Cardiac fibroblast (primary cell): ENCODE measurements around the gene YAF2.
"Not testable (repeated sequence)": the region's sequence is repeated elsewhere in the genome, so short reads cannot be mapped to it uniquely, and the experiment has no call there.

ENCODE experiments used
- DNase-seq, 2 donors: peaks; one replicate each; pipeline versions ENCODE4 v3.0.0 to v3.0.0-alpha.2; 2010; ENCODE audit warnings: low read depth in 2 of 2
- H3K4me3 ChIP-seq, 2 donors: replicated peaks in 1 of 2; 1 replicate in 1 of 2; 2 replicates in 1 of 2; pipeline ENCODE4 v1.5.1; 2011; ENCODE audit warnings: low read depth in 2 of 2, low read length in 2 of 2, mild to moderate bottlenecking in 2 of 2, moderate library complexity in 1 of 2
- CTCF ChIP-seq: IDR thresholded peaks from one replicate; pipeline ENCODE4 v1.5.1; 2011; ENCODE audit warnings: low read depth, mild to moderate bottlenecking, low read length, inconsistent platforms

YAF2 gene

GRCh38 chr12:42217656-42218055, 20.4 kb downstream of the YAF2 start:
- no peak for TF ChIP-seq CTCF
- peak in 1 of 2 donors; percentile 60 for DNase-seq
- H3K4me3 ChIP-seq = no peak overlapping the region

DNA sequence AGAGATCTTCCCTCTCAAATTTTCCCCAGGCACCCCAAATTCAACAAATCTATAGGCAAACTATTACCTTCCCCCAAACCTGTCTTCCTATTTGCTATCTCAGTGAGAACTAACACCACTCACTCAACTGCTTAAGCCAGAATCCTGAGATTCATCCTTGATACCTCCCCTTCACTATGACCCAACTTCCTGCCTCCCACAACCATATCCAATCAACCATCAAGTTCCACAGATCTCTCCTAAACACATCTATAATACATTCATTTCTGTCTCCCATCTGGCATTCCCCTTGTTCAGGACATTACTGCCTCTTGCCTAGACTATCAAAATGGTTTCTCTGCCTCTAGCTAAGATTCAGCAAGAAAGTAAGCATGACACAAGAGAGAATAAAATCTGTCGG, 21.3 kb downstream of the YAF2 start:
- no peak for TF ChIP-seq CTCF
- H3K4me3 ChIP-seq = no peak overlapping the region
- DNase-seq = no peak

GRCh38 chr12:42215759-42216158, 22.3 kb downstream of the YAF2 start:
- not testable (repeated sequence) for DNase-seq, H3K4me3 ChIP-seq

- TF ChIP-seq CTCF = no peak
- H3K4me3 ChIP-seq = no peak overlapping the region
- DNase-seq = peak; percentile 72 to 92
Observed at GRCh38 chr12:42213954-42214426, 24.1 kb downstream of the YAF2 start.

DNA sequence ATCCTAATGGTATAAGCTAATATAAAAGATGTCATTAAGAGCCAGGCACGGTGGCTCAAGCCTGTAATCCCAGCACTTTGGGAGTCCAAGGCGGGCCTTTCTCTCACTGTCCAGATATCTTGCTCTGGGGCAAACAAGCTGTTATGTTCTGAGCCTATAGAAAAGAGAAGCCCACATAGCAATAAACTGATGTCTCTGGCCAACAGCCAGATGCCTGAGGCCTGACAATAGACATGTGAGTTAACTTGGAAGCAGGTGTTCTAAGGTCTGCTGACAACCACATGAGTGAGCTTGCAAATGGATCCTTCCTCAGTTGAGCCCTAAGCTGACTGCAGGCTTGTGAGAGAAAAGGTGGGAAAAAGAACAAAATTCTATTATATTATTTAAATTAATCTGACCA, 25.0 kb downstream of the YAF2 start:
- TF ChIP-seq CTCF = no peak
- peak in 1 of 2 donors; percentile 30 for DNase-seq
- H3K4me3 ChIP-seq = no peak overlapping the region

DNA sequence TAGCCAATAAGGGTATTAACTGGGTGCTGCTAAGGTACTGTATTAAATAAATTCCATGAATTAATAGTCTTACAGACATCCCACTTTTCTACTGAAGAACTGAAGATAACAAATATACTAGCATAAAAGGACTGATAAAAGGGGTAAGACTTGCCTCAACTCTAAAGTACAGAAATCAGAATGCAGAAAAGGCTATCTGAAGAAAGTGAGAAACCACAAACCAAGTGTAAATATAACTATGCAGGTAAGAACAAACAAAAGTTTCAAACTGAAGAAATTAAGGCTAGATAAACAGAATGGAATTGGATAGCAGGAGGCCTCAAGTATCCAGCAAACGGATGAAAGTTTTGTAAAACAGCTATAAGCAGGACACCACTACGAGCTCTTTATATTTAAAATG, 29.5 kb downstream of the YAF2 start:
- no peak overlapping the region for H3K4me3 ChIP-seq
- no peak for DNase-seq
- TF ChIP-seq CTCF = no peak

GRCh38 chr12:42204819-42205218, 33.2 kb downstream of the YAF2 start:
- H3K4me3 ChIP-seq = no peak overlapping the region
- TF ChIP-seq CTCF = no peak
- DNase-seq = no peak

GRCh38 chr12:42204362-42204761, 33.7 kb downstream of the YAF2 start:
- no peak for TF ChIP-seq CTCF
- H3K4me3 ChIP-seq = no peak overlapping the region
- no peak for DNase-seq
